Measurements from ENCODE around the gene CMSS1. TPM values are rescaled to one million over a fixed set of nuclear protein-coding genes. Genes with fewer than 3 reads are reported as not detected.

CMSS1 gene
- total and polyA plus RNA-seq, 8 donors, result 14.4 to 29.9 (median 15.9) TPM

- no peak for FAIRE-seq
- DNase-seq, result no peak
- no peak for ATAC-seq
- H3K9me3 ChIP-seq, result no peaks in the 10 kb centered on the region
- H3K36me3 ChIP-seq, result no peaks in the 10 kb centered on the region
- intact Hi-C loops (cut with DNase I), result no loop called here
- 95 to 100% methylated on average over 1 of the region's 1 CpG for WGBS, 2 donors
- no peak for TF ChIP-seq CTCF (IDR thresholded peaks at IDR 0.05)
- H3K27ac ChIP-seq, result no peak overlapping the region
- H3K4me3 ChIP-seq, result no peak overlapping the region
- H3K27me3 ChIP-seq, result no peaks in the 10 kb centered on the region
- peaks cover 16 to 29% (median 23%) of the 10 kb centered on the region in 3 donors for H3K4me1 ChIP-seq
Measured at GRCh38 chr3:99948467-99949089, 130.9 kb downstream of the CMSS1 start.

GRCh38 chr3:99949956-99950670 is 132.5 kb downstream of the CMSS1 start:
- Histone ChIP-seq H3K27me3 (no peaks in the 10 kb centered on the region), H3K4me3 (no peak overlapping the region), H3K36me3 (no peaks in the 10 kb centered on the region), H3K27ac (peak overlapping the region in 2 of 4 donors; percentile 18 to 39), H3K4me1 (peaks cover 28 to 42% (median 28%) of the 10 kb centered on the region in 3 donors), H3K9me3 (no peaks in the 10 kb centered on the region)
- no peak for TF ChIP-seq CTCF (IDR thresholded peaks at IDR 0.05)
- DNase-seq, result no peak
- peak in 3 of 4 donors; percentile 41 to 56 (median 44) for ATAC-seq
- intact Hi-C loops (cut with DNase I), result no loop called here
- no peak for FAIRE-seq
- WGBS, 2 donors, result 68 to 70% methylated on average over 5 of the region's 5 CpGs

GRCh38 chr3:99950921-99951320 is 133.3 kb downstream of the CMSS1 start:
- FAIRE-seq, result no peak
- H3K4me1 ChIP-seq, result peaks cover 28 to 49% (median 36%) of the 10 kb centered on the region in 3 donors
- H3K9me3 ChIP-seq, result no peaks in the 10 kb centered on the region
- intact Hi-C loops (cut with DNase I), result no loop called here
- H3K36me3 ChIP-seq, result no peaks in the 10 kb centered on the region
- no peak overlapping the region for H3K4me3 ChIP-seq
- peak overlapping the region in 2 of 4 donors; percentile 18 to 39 for H3K27ac ChIP-seq
- peak in 2 of 4 donors; percentile 46 for ATAC-seq
- no peak for DNase-seq
- H3K27me3 ChIP-seq, result no peaks in the 10 kb centered on the region
- WGBS, 2 donors, result 15 to 19% methylated on average over 1 of the region's 1 CpG
- no peak for TF ChIP-seq CTCF (IDR thresholded peaks at IDR 0.05)

GRCh38 chr3:99951701-99952100 is 134.0 kb downstream of the CMSS1 start:
- ATAC-seq (no peak), DNase-seq (no peak), FAIRE-seq (no peak)
- no peaks in the 10 kb centered on the region for H3K9me3 ChIP-seq
- TF ChIP-seq CTCF (IDR thresholded peaks at IDR 0.05), result no peak
- intact Hi-C loops (cut with DNase I), result no loop called here
- no peak overlapping the region for H3K4me3 ChIP-seq
- H3K27me3 ChIP-seq, result no peaks in the 10 kb centered on the region
- no peak overlapping the region for H3K27ac ChIP-seq
- no peaks in the 10 kb centered on the region for H3K36me3 ChIP-seq
- H3K4me1 ChIP-seq, result peaks cover 32 to 56% (median 44%) of the 10 kb centered on the region in 3 donors

GRCh38 chr3:99952306-99952705 is 134.6 kb downstream of the CMSS1 start:
- Histone ChIP-seq H3K27ac (no peak overlapping the region), H3K4me1 (peaks cover 32 to 56% (median 49%) of the 10 kb centered on the region in 3 donors), H3K36me3 (no peaks in the 10 kb centered on the region), H3K9me3 (no peaks in the 10 kb centered on the region), H3K27me3 (no peaks in the 10 kb centered on the region), H3K4me3 (no peak overlapping the region)
- no peak for TF ChIP-seq CTCF (IDR thresholded peaks at IDR 0.05)
- no peak for DNase-seq
- ATAC-seq, result no peak
- FAIRE-seq, result no peak
- WGBS, 2 donors, result 93% methylated on average over 1 of the region's 1 CpG
- intact Hi-C loops (cut with DNase I), result no loop called here
